Left lung (tissue), 14 donors: Measurements from ENCODE around the gene LRRC49. TPM values are rescaled to one million over a fixed set of nuclear protein-coding genes. Genes with fewer than 3 reads are reported as not detected.

Experiments
- ATAC-seq: fragments of 200-7000 bp; cut with Tn5 transposase; one replicate; pipeline ENCODE4 v1.9.1; 2020; ENCODE audit warnings: moderate library complexity
- DNase-seq, 4 donors: peaks; one replicate each; pipeline ENCODE4 v3.0.0-alpha.2; 2013 to 2020
- H3K27ac ChIP-seq, 2 donors: fragments of 200-600 bp; sonication (generic) in 1 of 2; one replicate each; pipeline versions ENCODE4 v1.5.0 to v1.8.0; 2020 to 2021
- H3K27me3 ChIP-seq, 2 donors: fragments of 200-600 bp; sonication (generic) in 1 of 2; one replicate each; pipeline versions ENCODE4 v1.5.0 to v1.8.0; 2020 to 2021
- H3K36me3 ChIP-seq, 2 donors: fragments of 200-600 bp; sonication (generic) in 1 of 2; one replicate each; pipeline versions ENCODE4 v1.5.0 to v1.8.0; 2020 to 2021
- H3K4me1 ChIP-seq, 2 donors: fragments of 200-600 bp; one replicate each; pipeline ENCODE4 v1.8.0; 2021
- H3K4me3 ChIP-seq, 2 donors: fragments of 200-600 bp; sonication (generic) in 1 of 2; one replicate each; pipeline versions ENCODE4 v1.5.0 to v1.8.0; 2020 to 2021; ENCODE audit warnings: mild to moderate bottlenecking in 1 of 2
- H3K9me3 ChIP-seq, 2 donors: fragments of 200-600 bp; sonication (generic) in 1 of 2; one replicate each; pipeline versions ENCODE4 v1.5.0 to v1.8.0; 2020 to 2021
- intact Hi-C, 2 donors: fragments of 100-400 bp; cut with DNase I; formaldehyde crosslinking; loops; one replicate each; pipeline versions ENCODE4 v1.11.2 to v1.14.2; 2022
- long read RNA-seq, 12 donors: library from polyadenylated mRNA in 2 of 12; unstranded in 2 of 12; transcript quantifications; one replicate each; pipeline ENCODE4 v2.0.0 and lab custom pipeline, GENCODE V29; 2019 to 2026
- polyA plus RNA-seq, 6 donors: library from polyadenylated mRNA; unstranded; fragments of 120-200 nt; gene quantifications; one replicate each; pipeline ENCODE4 v1.2.1, GENCODE V29; 2013; ENCODE audit not compliant: insufficient read length in 6 of 6
- total RNA-seq, 2 donors: library from RNA; stranded (reverse); fragmentation: NEBNext Ultra II Directional; extraction: Animal tissue kit (Norgen Biotek cat#: 25700); gene quantifications; one replicate each; pipeline ENCODE4 v1.2.1, GENCODE V29; 2021
- TF ChIP-seq, protein P1 (sequence below), 2 donors: fragments of 200-600 bp; sonication (generic) in 1 of 2; IDR thresholded peaks; one replicate each; pipeline versions ENCODE4 v1.5.0 to v1.8.0; 2021; ENCODE audit warnings: antibody characterized with exemption in 2 of 2
- donor health status: DM: no; HTN: yes; CAD: no.
- donor health status: DM: no; HTN: no; CAD: no.

LRRC49 gene, protein sequence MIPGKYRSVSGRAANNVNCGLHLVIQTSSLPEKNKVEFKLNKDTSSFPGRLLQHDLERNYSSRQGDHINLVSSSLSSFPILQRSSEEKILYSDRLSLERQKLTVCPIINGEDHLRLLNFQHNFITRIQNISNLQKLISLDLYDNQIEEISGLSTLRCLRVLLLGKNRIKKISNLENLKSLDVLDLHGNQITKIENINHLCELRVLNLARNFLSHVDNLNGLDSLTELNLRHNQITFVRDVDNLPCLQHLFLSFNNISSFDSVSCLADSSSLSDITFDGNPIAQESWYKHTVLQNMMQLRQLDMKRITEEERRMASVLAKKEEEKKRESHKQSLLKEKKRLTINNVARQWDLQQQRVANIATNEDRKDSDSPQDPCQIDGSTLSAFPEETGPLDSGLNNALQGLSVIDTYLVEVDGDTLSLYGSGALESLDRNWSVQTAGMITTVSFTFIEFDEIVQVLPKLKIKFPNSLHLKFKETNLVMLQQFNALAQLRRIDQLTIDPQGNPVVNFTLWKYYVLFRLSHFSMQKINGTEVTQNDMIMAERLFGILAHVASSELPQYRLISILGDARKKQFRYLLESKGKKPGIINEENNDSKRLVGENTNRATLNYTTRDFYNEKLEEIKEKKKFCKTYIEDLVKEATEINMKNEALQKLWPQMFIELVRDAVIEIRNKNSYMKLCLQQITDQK
- total RNA-seq (1 to 10 TPM; 4.2 to 5.1 TPM), polyA plus RNA-seq (10 to 100 TPM; 17.5 to 24.1 (median 20.0) TPM)
- long read RNA-seq, donor 1, partial matches to known transcripts: 0 of 3 reads
- long read RNA-seq, donor 1, other reads (novel, unspliced or antisense): 0 of 3 reads
- long read RNA-seq, donor 2, partial matches to known transcripts: 0 of 2 reads
- long read RNA-seq, donor 2, other reads (novel, unspliced or antisense): 0 of 2 reads
- long read RNA-seq, donor 3, partial matches to known transcripts: 0 of 3 reads
- long read RNA-seq, donor 3, other reads (novel, unspliced or antisense): 0 of 3 reads
- long read RNA-seq, donor 4, partial matches to known transcripts: 2 of 2 reads
- long read RNA-seq, donor 4, other reads (novel, unspliced or antisense): 0 of 2 reads
- long read RNA-seq, donor 5, partial matches to known transcripts: 0 of 2 reads
- long read RNA-seq, donor 5, other reads (novel, unspliced or antisense): 0 of 2 reads
- long read RNA-seq, donor 6, partial matches to known transcripts: 0 of 2 reads
- long read RNA-seq, donor 6, other reads (novel, unspliced or antisense): 0 of 2 reads
- long read RNA-seq, donor 7, partial matches to known transcripts: 0 of 3 reads
- long read RNA-seq, donor 7, other reads (novel, unspliced or antisense): 0 of 3 reads
- long read RNA-seq, donor 8, partial matches to known transcripts: 0 of 3 reads
- long read RNA-seq, donor 8, other reads (novel, unspliced or antisense): 0 of 3 reads
- long read RNA-seq, donor 9: 0 reads
- long read RNA-seq, donor 10: 0 reads
- long read RNA-seq, donor 11: 0 reads
- long read RNA-seq, donor 12, partial matches to known transcripts: 0 of 8 reads
- long read RNA-seq, donor 12, other reads (novel, unspliced or antisense): 7 of 8 reads

DNA sequence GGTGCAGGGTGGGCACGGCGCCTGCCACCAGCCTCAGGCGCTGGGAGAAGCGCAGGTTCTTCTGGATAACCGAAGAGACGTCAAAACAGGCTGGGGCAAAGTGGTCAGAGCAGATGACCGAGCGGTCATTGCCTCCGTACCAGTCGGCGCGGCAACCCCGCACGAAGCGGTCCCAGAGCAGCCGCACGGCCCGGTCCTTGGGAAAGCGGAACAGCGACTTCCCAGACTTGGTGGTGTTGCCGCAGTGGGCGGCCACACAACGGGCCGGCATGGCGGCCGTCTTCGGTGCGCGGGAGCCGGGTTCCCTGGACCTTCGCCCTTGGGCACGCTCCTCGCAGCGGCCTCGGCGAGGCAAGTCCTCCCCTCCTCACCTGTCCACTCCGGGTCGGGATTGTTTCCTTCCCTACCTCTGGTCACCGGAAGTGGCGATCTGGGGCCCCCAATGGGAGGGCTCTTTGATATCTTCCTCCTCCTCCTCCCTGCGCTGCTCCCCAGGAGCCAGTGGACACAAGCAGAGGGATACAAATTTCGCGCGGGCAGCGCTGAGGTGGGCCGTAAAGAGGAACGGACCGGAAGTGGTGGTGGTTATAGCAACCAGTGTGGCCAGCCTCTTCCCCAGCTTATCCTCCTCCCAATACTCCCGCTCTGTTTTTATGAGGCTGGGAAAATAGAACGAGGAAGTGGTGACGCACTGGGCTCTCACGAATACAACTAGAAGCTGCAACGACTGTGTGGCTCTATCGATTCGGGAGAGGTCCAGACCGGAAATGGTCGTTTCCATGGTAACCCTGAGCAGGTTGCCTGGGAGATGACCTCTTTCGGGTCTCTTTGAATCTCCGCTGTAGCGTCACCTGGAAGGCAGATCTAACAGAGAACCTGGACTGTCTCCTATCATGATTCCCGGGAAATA is at the start of gene LRRC49, which contains the start of gene THAP10:
LRRC49 (plus strand) TSS at position 825 of the 910 bp plus-strand sequence; CDS start at position 894, 69 bp downstream.
THAP10 (minus strand) TSS at position 432 of the 910 bp plus-strand sequence; CDS start at position 271, 161 bp downstream.
- Histone ChIP-seq H3K27ac (peak within 1 kb of the TSS; percentile 48 to 70), H3K4me3 (peak within 1 kb of the TSS; percentile 61 to 97), H3K9me3 (no peaks in the 10 kb centered on the region), H3K36me3 (no peaks in the 10 kb centered on the region), H3K4me1 (peaks cover 0 to 13% of the 10 kb centered on the region in 2 donors), H3K27me3 (peaks cover 0 to 8% of the 10 kb centered on the region in 2 donors)
- TF ChIP-seq, protein P1, sequence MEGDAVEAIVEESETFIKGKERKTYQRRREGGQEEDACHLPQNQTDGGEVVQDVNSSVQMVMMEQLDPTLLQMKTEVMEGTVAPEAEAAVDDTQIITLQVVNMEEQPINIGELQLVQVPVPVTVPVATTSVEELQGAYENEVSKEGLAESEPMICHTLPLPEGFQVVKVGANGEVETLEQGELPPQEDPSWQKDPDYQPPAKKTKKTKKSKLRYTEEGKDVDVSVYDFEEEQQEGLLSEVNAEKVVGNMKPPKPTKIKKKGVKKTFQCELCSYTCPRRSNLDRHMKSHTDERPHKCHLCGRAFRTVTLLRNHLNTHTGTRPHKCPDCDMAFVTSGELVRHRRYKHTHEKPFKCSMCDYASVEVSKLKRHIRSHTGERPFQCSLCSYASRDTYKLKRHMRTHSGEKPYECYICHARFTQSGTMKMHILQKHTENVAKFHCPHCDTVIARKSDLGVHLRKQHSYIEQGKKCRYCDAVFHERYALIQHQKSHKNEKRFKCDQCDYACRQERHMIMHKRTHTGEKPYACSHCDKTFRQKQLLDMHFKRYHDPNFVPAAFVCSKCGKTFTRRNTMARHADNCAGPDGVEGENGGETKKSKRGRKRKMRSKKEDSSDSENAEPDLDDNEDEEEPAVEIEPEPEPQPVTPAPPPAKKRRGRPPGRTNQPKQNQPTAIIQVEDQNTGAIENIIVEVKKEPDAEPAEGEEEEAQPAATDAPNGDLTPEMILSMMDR (IDR thresholded peaks at IDR 0.05): no peak
- DNase-seq (peak; percentile 87 to 94 (median 91)), ATAC-seq (peak; percentile 96)
- intact Hi-C loops: no loop called here

DNA sequence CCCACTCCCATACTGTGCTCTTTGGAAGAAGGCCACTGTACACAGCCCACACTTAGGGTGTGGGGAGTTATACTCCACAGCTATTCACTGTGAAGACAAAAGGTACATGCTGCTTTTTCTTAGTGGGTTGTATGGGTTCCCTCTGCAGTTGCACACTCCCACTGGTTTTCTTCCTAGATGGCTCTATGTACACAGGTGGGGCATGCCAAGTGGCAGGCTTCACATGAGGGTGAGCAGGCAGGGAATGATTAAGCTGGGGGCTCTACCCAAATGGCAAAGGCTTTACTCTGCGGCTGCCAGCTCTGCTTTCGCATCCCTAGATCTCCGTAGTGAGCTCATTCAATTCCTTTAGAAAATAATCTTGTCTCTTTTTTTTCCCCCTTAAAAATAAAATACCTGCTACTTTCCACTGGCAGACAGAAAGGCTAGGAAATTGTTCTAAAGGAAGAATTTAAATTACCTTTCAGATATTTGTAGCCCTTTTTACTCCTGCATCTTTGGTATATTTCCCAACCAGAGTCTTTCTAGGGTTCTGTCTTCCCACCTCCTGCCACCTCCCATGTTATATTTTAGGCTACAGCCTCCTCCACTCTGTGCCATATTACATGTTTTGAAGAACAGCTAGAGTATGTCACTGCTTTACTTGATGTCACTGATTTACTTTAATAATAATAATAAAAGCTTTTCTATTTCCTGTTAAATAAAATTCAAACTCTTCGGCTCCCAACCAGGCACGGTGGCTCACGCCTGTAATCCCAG is 46.8 kb upstream of the LRRC49 start:
- ATAC-seq (no peak), DNase-seq (no peak)
- intact Hi-C loops: no loop called here
- no peak overlapping the region for H3K4me3 ChIP-seq
- TF ChIP-seq, protein P1 (IDR thresholded peaks at IDR 0.05): no peak
- H3K36me3 ChIP-seq: no peaks in the 10 kb centered on the region
- no peaks in the 10 kb centered on the region for H3K4me1 ChIP-seq
- peaks cover 6 to 19% of the 10 kb centered on the region in 2 donors for H3K27me3 ChIP-seq
- H3K9me3 ChIP-seq: no peaks in the 10 kb centered on the region
- H3K27ac ChIP-seq: no peak overlapping the region

DNA sequence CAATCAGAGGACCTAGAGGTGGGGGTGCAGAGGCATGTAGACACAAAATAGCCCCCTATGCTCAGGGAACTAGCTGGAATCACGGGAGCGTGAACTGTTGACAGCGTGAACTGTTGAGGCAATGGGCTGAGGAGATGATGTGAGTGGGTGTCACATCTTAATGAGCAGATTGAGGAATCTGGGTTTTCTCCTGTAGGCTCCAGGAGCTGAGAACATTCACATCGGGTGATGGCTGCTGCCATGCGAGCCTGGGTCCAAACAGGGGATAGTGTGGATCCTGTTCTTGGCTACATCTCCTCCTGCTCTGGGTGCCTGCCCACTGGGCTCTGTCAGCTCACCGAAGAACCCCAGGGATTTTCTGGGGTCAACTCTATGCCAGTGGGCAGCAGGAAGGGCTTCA is 40.7 kb upstream of the LRRC49 start:
- TF ChIP-seq, protein P1 (IDR thresholded peaks at IDR 0.05): no peak

More for the DNA sequence above, 40.7 kb upstream of the LRRC49 start:
- Histone ChIP-seq H3K9me3 (no peaks in the 10 kb centered on the region), H3K27me3 (peaks cover 27 to 69% of the 10 kb centered on the region in 2 donors), H3K27ac (no peak overlapping the region), H3K4me1 (peaks cover 0 to 11% of the 10 kb centered on the region in 2 donors), H3K36me3 (no peaks in the 10 kb centered on the region), H3K4me3 (no peak overlapping the region)
- no peak for DNase-seq
- intact Hi-C loops: no loop called here
- no peak for ATAC-seq
